Stimulated activated CD4-positive, alpha-beta T cell treated with anti-CD3 and anti-CD28 coated beads, Interleukin-15, amount 100 ng/mL, for 1 hour (primary cell): Measurements from ENCODE around the gene BACE2.

ENCODE experiments used
- DNase-seq, 2 donors: peaks; one replicate each; pipeline ENCODE4 v3.0.0-alpha.2; 2020; ENCODE audit warnings: low read depth in 1 of 2, low spot score in 1 of 2

The BACE2 gene

GRCh38 chr21:41317458-41317857 is 149.5 kb downstream of the BACE2 start:
- DNase-seq, result no peak

- DNase-seq, result no peak
Observed at GRCh38 chr21:41318218-41318617, 150.3 kb downstream of the BACE2 start.

- DNase-seq, result no peak
Observed at GRCh38 chr21:41319273-41319672, 151.3 kb downstream of the BACE2 start.

GRCh38 chr21:41321211-41321907 is 153.4 kb downstream of the BACE2 start:
- no peak for DNase-seq

- DNase-seq, result no peak
Observed at GRCh38 chr21:41321908-41322495, 154.0 kb downstream of the BACE2 start.

- DNase-seq, result no peak
Observed at GRCh38 chr21:41322496-41323382, 154.8 kb downstream of the BACE2 start.

- no peak for DNase-seq
Observed at GRCh38 chr21:41325138-41325912, 157.4 kb downstream of the BACE2 start.

- no peak for DNase-seq
Observed at GRCh38 chr21:41326414-41327080, 158.6 kb downstream of the BACE2 start.

- no peak for DNase-seq
Observed at GRCh38 chr21:41327753-41328152, 159.8 kb downstream of the BACE2 start.

GRCh38 chr21:41328660-41329607 is 161.0 kb downstream of the BACE2 start:
- no peak for DNase-seq
